Right lobe of liver (tissue), 4 donors: ENCODE results near the gene SLC38A4.

Experiments
- POLR2A ChIP-seq: fragments of 450-650 bp; IDR thresholded peaks from one replicate; pipeline ENCODE4 v1.6.1; 2017; ENCODE audit warnings: antibody characterized with exemption, mild to moderate bottlenecking
- TF ChIP-seq, protein P1 (sequence below), 4 donors: fragments of 200-600 bp in 3 of 4; fragments of 450-650 bp in 1 of 4; IDR thresholded peaks; one replicate each; pipeline versions ENCODE4 v1.5.1 to v1.8.0; 2016 to 2022; ENCODE audit warnings: antibody characterized with exemption in 4 of 4, mild to moderate bottlenecking in 2 of 4
- donor health status: DM: no; HTN: no; CAD: no.
- donor health status: DM: no; HTN: no; CAD: no.
- donor health status: DM: no; HTN: yes; CAD: no.

DNA sequence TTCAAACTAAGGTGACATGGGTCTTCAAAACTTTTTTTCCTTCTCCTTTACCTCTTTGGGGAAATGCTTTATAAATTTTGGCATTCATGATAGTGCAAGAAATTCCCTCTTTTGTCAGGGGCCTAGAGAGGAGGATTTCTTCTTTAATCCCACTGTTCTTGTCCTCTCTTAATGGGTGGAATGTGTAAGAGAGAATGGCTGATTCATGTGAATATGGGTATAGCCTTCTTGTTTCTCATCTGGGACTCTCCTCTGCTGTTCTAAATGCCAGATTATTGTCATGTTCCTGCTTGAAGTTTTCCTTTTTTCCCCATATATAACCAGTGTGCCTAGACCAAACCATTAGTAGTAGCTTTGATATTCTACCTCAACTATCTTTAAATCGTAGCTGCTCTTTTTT lies 46.7 kb downstream of the SLC38A4 start:
- TF ChIP-seq, protein P1, sequence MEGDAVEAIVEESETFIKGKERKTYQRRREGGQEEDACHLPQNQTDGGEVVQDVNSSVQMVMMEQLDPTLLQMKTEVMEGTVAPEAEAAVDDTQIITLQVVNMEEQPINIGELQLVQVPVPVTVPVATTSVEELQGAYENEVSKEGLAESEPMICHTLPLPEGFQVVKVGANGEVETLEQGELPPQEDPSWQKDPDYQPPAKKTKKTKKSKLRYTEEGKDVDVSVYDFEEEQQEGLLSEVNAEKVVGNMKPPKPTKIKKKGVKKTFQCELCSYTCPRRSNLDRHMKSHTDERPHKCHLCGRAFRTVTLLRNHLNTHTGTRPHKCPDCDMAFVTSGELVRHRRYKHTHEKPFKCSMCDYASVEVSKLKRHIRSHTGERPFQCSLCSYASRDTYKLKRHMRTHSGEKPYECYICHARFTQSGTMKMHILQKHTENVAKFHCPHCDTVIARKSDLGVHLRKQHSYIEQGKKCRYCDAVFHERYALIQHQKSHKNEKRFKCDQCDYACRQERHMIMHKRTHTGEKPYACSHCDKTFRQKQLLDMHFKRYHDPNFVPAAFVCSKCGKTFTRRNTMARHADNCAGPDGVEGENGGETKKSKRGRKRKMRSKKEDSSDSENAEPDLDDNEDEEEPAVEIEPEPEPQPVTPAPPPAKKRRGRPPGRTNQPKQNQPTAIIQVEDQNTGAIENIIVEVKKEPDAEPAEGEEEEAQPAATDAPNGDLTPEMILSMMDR (IDR thresholded peaks at IDR 0.05): no peak
- TF ChIP-seq POLR2A: no peak
